Karpas-422 (cell line): ENCODE results near the gene XRCC6. TPM values are rescaled to one million over a fixed set of nuclear protein-coding genes. Genes with fewer than 3 reads are reported as not detected.
"Not testable (repeated sequence)": the region's sequence is repeated elsewhere in the genome, so short reads cannot be mapped to it uniquely, and the experiment has no call there.

Source experiments
- DNase-seq: peaks from one replicate; pipeline ENCODE4 v3.0.0-alpha.2; 2015
- H2AFZ ChIP-seq: fragments of 200-600 bp; sonication (generic); 2 replicates; pipeline ENCODE4 v1.6.1; 2014; ENCODE audit warnings: antibody characterized with exemption, low read length, mixed read lengths
- H3K27ac ChIP-seq: fragments of 200-600 bp; sonication (generic); 2 replicates; pipeline ENCODE4 v1.5.1; 2014; ENCODE audit warnings: mild to moderate bottlenecking, low read length, moderate library complexity
- H3K27me3 ChIP-seq: fragments of 200-600 bp; sonication (generic); 2 replicates; pipeline ENCODE4 v1.6.1; 2014; ENCODE audit warnings: low read length, mixed read lengths
- H3K36me3 ChIP-seq: fragments of 200-600 bp; sonication (generic); 2 replicates; pipeline ENCODE4 v1.6.1; 2014; ENCODE audit warnings: low read length, mixed read lengths; ENCODE audit not compliant: insufficient read depth
- H3K4me1 ChIP-seq: fragments of 200-600 bp; sonication (generic); 2 replicates; pipeline ENCODE4 v1.6.1; 2014; ENCODE audit warnings: mild to moderate bottlenecking, low read length, mixed read lengths
- H3K4me2 ChIP-seq: fragments of 200-600 bp; sonication (generic); 2 replicates; pipeline ENCODE4 v1.6.1; 2014; ENCODE audit warnings: low read length, low read depth, mild to moderate bottlenecking; ENCODE audit not compliant: poor library complexity, severe bottlenecking
- H3K4me3 ChIP-seq: fragments of 200-600 bp; sonication (generic); 2 replicates; pipeline ENCODE4 v1.5.1; 2014; ENCODE audit warnings: mild to moderate bottlenecking, antibody characterized with exemption, low read length, mixed read lengths
- H3K79me2 ChIP-seq: fragments of 200-600 bp; sonication (generic); 2 replicates; pipeline ENCODE4 v1.6.1; 2014; ENCODE audit warnings: mild to moderate bottlenecking, low read length, mixed read lengths
- H3K9ac ChIP-seq: fragments of 200-600 bp; sonication (generic); 2 replicates; pipeline ENCODE4 v1.6.0; 2014; ENCODE audit warnings: low read length
- H3K9me2 ChIP-seq: fragments of 200-600 bp; sonication (generic), shearing (Covaris generic); replicated peaks from 2 replicates; pipeline ENCODE4 v1.6.0; 2014; ENCODE audit warnings: mild to moderate bottlenecking, low read length, moderate library complexity; ENCODE audit not compliant: insufficient read depth
- H3K9me3 ChIP-seq: fragments of 300-700, 200-600 bp; sonication (generic); 2 replicates; pipeline ENCODE4 v1.6.1; 2014; ENCODE audit warnings: low read length, mixed read lengths
- H4K20me1 ChIP-seq: fragments of 200-600 bp; sonication (generic); 2 replicates; pipeline ENCODE4 v1.6.1; 2014; ENCODE audit warnings: mild to moderate bottlenecking, antibody characterized with exemption, low read length, low read depth; ENCODE audit not compliant: insufficient read depth
- total RNA-seq: library from RNA; depleted of rRNA; stranded (reverse); fragments of >200 nt; shearing (Covaris generic); gene quantifications from 2 replicates; pipeline ENCODE4 v1.2.3, GENCODE V29; 2014; ENCODE audit warnings: low replicate concordance

The XRCC6 gene
- total RNA-seq, 1 experiment from 2014 or later: 173 TPM

DNA sequence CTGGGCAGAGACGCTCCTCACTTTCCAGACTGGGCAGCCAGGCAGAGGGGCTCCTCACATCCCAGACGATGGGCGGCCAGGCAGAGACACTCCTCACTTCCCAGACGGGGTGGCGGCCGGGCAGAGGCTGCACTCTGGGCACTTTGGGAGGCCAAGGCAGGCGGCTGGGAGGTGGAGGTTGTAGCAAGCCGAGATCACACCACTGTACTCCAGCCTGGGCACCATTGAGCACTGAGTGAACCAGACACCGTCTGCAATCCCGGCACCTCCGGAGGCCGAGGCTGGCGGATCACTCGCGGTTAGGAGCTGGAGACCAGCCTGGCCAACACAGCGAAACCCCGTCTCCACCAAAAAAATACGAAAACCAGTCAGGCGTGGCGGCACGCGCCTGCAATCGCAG, 10.5 kb downstream of the XRCC6 start:
- not testable (repeated sequence) for H3K9me2 ChIP-seq, H3K9ac ChIP-seq, H3K4me3 ChIP-seq, DNase-seq, H3K27me3 ChIP-seq, H3K27ac ChIP-seq, H3K9me3 ChIP-seq, H2AFZ ChIP-seq, H3K4me2 ChIP-seq, H3K4me1 ChIP-seq
- Histone ChIP-seq H3K36me3 (peaks cover 52% of the 10 kb centered on the region), H4K20me1 (0 out of 2 replicates have a peak, but pooled peaks cover 10% of the 10 kb centered on the region), H3K79me2 (peaks cover 63% of the 10 kb centered on the region)

DNA sequence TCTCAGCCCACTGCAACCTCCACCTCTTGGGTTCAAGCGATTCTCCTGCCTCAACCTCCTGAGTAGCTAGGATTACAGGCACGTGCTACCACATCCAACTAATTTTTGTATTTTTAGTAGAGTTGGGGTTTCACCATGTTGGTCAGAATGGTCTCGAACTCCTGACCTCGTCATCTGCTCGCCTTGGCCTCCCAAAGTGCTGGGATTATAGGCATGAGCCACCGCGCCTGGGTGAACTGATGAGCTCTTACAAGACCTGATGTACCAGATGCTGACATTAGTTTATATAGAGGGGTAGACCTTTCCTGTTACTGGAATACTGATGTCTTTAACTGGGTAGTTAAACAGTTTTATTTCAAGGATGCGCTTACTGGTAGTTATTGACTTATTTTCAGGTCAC, 13.5 kb downstream of the XRCC6 start:
- not testable (repeated sequence) for H3K27me3 ChIP-seq, H3K9ac ChIP-seq, H2AFZ ChIP-seq, H3K4me2 ChIP-seq, DNase-seq, H3K9me2 ChIP-seq, H3K4me3 ChIP-seq, H3K27ac ChIP-seq, H3K4me1 ChIP-seq, H3K9me3 ChIP-seq
- Histone ChIP-seq H4K20me1 (peaks cover 15% of the 10 kb centered on the region; the same call in 1 of the 2 replicates), H3K36me3 (peaks cover 52% of the 10 kb centered on the region), H3K79me2 (peaks cover 53% of the 10 kb centered on the region)

DNA sequence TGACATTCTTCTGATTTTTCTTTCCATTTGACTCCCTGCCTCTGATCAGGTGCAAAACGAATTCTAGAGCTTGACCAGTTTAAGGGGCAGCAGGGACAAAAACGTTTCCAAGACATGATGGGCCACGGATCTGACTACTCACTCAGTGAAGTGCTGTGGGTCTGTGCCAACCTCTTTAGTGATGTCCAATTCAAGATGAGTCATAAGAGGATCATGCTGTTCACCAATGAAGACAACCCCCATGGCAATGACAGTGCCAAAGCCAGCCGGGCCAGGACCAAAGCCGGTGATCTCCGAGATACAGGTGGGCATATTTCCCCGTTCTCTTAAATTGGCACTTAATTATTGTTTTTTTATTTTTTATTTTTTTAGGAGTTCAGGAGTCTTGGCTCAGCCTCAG, 15.4 kb downstream of the XRCC6 start:
- Histone ChIP-seq H3K4me1 (no peaks in the 10 kb centered on the region), H3K36me3 (peaks cover 62% of the 10 kb centered on the region), H3K79me2 (peaks cover 63% of the 10 kb centered on the region), H3K9ac (no peak overlapping the region), H3K4me3 (no peak overlapping the region), H3K9me3 (no peaks in the 10 kb centered on the region), H4K20me1 (peaks cover 16% of the 10 kb centered on the region), H3K27me3 (no peaks in the 10 kb centered on the region), H3K4me2 (no peak overlapping the region), H3K9me2 (no peaks in the 10 kb centered on the region), H2AFZ (no peak overlapping the region), H3K27ac (no peak overlapping the region)
- no peak for DNase-seq

DNA sequence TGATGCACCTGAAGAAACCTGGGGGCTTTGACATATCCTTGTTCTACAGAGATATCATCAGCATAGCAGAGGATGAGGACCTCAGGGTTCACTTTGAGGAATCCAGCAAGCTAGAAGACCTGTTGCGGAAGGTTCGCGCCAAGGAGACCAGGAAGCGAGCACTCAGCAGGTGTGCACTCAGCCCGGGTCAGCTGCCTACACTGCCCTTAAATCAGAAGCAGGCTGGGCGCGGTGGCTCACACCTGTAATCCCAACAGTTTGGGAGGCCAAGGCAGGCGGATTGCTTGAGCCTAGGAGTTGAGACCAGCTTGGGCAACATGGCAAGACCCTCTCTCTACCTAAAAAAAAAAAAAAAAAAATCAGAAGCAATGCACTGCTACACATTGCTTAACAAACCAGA, 16.5 kb downstream of the XRCC6 start:
- H3K4me3 ChIP-seq: not testable (repeated sequence)
- peaks cover 74% of the 10 kb centered on the region for H3K36me3 ChIP-seq

DNA sequence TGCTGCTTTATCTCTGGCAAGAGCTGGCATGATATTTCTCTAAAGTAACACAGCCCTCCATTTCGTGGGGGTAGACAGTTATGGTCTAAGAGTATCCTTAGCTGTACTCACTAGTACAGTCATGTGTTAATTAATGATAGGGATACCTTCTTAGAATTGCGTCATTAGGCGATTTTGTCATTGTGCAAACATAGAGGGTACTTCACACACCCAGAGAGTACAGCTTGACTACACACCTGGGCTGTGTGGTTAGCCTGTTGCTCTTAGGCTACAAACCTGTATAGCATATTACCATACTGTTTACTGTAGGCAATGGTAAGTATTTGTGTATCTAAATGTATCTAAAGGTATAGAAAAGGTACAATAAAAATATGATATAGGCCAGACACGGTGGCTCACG, 17.0 kb downstream of the XRCC6 start:
- no peaks in the 10 kb centered on the region for H3K9me3 ChIP-seq

More for the DNA sequence above, 16.5 kb downstream of the XRCC6 start:
- not testable (repeated sequence) for H3K4me1 ChIP-seq, H3K27me3 ChIP-seq, DNase-seq, H3K4me2 ChIP-seq, H2AFZ ChIP-seq, H3K9me2 ChIP-seq, H3K27ac ChIP-seq, H3K9ac ChIP-seq, H3K9me3 ChIP-seq
- peaks cover 21% of the 10 kb centered on the region for H4K20me1 ChIP-seq
- H3K79me2 ChIP-seq: peaks cover 68% of the 10 kb centered on the region

DNA sequence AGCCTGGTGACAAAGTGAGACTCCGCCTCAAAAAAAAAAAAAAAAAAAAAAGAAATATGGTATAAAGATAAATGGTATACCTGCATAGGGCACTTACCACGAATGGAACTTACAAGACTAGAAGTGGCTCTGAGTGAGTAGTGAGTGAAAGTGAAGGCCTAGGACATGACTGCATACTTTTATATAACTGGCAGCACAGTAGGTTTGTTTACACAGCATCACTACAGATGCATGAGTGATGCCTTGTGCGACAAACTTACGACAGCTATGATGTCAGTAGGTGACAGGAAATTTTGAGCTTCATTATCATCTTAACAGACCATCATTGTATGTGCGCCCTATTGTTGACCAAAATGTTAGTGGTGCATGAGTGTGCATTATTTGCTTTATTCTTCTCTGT, 17.7 kb downstream of the XRCC6 start:
- H3K36me3 ChIP-seq: peaks cover 75% of the 10 kb centered on the region
- no peak overlapping the region for H3K27ac ChIP-seq

More for the DNA sequence above, 17.0 kb downstream of the XRCC6 start:
- Histone ChIP-seq H3K9ac (no peak overlapping the region), H3K36me3 (peaks cover 78% of the 10 kb centered on the region), H3K27ac (no peak overlapping the region), H3K9me2 (no peaks in the 10 kb centered on the region), H3K27me3 (no peaks in the 10 kb centered on the region), H3K4me3 (no peak overlapping the region), H2AFZ (no peak overlapping the region), H3K4me2 (no peak overlapping the region), H3K79me2 (peaks cover 73% of the 10 kb centered on the region), H3K4me1 (no peaks in the 10 kb centered on the region), H4K20me1 (peaks cover 21% of the 10 kb centered on the region)
- no peak for DNase-seq

DNA sequence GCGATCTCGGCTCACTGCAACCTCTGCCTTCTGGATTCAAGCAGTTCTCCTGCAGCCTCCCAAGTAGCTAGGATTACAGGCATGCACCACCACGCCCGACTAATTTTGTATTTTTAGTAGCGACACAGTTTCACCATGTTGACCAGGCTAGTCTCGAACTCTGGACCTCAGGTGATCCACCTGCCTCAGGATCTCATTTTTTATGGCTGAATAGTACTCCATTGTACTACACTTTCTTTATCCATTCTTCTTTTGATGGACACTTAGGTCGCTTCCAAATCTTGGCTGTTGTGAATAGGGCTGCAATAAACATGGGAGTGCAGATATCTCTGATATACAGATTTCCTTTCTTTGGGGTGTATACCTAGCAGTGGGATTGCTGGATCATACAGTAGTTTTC, 20.8 kb downstream of the XRCC6 start:
- H3K9me2 ChIP-seq: no peaks in the 10 kb centered on the region
- peaks cover 62% of the 10 kb centered on the region for H3K79me2 ChIP-seq
- no peak for DNase-seq
- H3K4me1 ChIP-seq: peaks cover 5% of the 10 kb centered on the region; the same call in 1 of the 2 replicates
- H3K4me3 ChIP-seq: no peak overlapping the region
- peaks cover 15% of the 10 kb centered on the region for H4K20me1 ChIP-seq
- no peak overlapping the region for H3K9ac ChIP-seq
- H3K4me2 ChIP-seq: no peak overlapping the region
- no peaks in the 10 kb centered on the region for H3K27me3 ChIP-seq
- H3K36me3 ChIP-seq: peaks cover 67% of the 10 kb centered on the region
- H3K27ac ChIP-seq: no peak overlapping the region
- H2AFZ ChIP-seq: no peak overlapping the region
- no peaks in the 10 kb centered on the region for H3K9me3 ChIP-seq

More for the DNA sequence above, 17.7 kb downstream of the XRCC6 start:
- Histone ChIP-seq H3K79me2 (peaks cover 72% of the 10 kb centered on the region), H3K9me3 (no peaks in the 10 kb centered on the region), H3K4me3 (no peak overlapping the region), H3K4me2 (no peak overlapping the region), H2AFZ (no peak overlapping the region), H4K20me1 (peaks cover 21% of the 10 kb centered on the region), H3K4me1 (no peaks in the 10 kb centered on the region), H3K9me2 (no peaks in the 10 kb centered on the region), H3K9ac (no peak overlapping the region), H3K27me3 (no peaks in the 10 kb centered on the region)
- no peak for DNase-seq

DNA sequence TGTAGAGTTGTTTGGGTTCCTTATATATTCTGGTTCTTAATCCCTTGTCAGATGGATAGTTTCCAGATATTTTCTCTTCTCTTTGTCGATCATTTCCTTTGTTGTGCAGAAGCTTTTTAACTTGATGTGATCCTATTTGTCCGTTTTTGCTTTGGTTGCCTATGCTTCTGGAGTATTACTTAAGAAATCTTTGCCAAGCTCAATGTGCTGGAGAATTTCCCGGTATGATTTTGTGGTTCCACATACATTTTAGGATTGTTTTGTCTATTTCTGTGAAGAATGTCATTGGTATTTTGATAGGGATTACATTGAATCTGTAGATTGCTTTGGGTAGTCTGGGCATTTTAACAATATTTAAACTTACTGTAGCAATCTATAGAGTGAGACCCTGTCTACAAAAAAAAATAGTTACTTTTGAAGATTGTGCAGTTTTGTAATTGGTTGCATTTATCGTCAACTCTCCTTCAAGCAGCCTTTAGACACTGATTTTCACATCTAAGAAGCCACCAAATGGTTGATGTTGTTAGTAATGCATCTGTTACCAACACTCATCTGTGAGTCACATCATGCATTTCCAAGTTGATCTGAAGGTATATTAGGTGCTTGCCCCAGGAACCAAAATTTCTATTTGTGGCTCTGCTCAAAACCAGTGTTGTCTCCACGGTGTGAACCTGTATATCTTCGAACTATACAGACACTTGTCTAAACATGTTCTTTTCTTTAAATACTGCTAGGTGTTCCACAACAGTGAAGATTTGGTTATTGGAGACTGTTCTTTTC, 21.4 kb downstream of the XRCC6 start:
- Histone ChIP-seq H4K20me1 (peaks cover 15% of the 10 kb centered on the region), H3K79me2 (peaks cover 59% of the 10 kb centered on the region), H3K27ac (no peak overlapping the region), H3K4me2 (no peak overlapping the region), H3K4me1 (peaks cover 6% of the 10 kb centered on the region), H3K9ac (no peak overlapping the region), H2AFZ (no peak overlapping the region), H3K9me2 (no peaks in the 10 kb centered on the region), H3K36me3 (peaks cover 62% of the 10 kb centered on the region), H3K27me3 (no peaks in the 10 kb centered on the region), H3K9me3 (no peaks in the 10 kb centered on the region), H3K4me3 (no peak overlapping the region)
- DNase-seq: no peak
